Loucy (cell line): ENCODE data around the gene ACBD3.

Experiments used
- H2AFZ ChIP-seq: fragments of 200-600 bp; sonication (generic); 2 replicates; pipeline ENCODE4 v1.6.0; 2016; ENCODE audit warnings: antibody characterized with exemption, mild to moderate bottlenecking, low read length, moderate library complexity
- H3F3A ChIP-seq: fragments of 200-600 bp; 2 replicates; pipeline ENCODE4 v1.6.0; 2016; ENCODE audit warnings: antibody characterized with exemption, low read depth, mild to moderate bottlenecking
- H3K27me3 ChIP-seq: fragments of 200-600 bp; sonication (generic); 2 replicates; pipeline ENCODE4 v1.6.1; 2014; ENCODE audit warnings: low read length, mild to moderate bottlenecking; ENCODE audit not compliant: insufficient read depth, poor library complexity, severe bottlenecking
- H3K36me3 ChIP-seq: fragments of 200-600 bp; sonication (generic); 2 replicates; pipeline ENCODE4 v1.6.1; 2016; ENCODE audit warnings: low read length; ENCODE audit not compliant: insufficient read depth
- H3K4me1 ChIP-seq: fragments of 200-600 bp; sonication (generic); 2 replicates; pipeline ENCODE4 v1.5.1; 2014; ENCODE audit warnings: low read length, mild to moderate bottlenecking; ENCODE audit not compliant: insufficient read depth, poor library complexity, severe bottlenecking
- H3K4me2 ChIP-seq: fragments of 200-600 bp; sonication (generic); 2 replicates; pipeline ENCODE4 v1.6.0; 2014; ENCODE audit warnings: antibody characterized with exemption, low read length, low read depth, mild to moderate bottlenecking; ENCODE audit not compliant: poor library complexity, severe bottlenecking
- H3K4me3 ChIP-seq: fragments of 200-600 bp; sonication (generic); 2 replicates; pipeline ENCODE4 v1.5.1; 2014; ENCODE audit warnings: low read length, mild to moderate bottlenecking, mixed read lengths; ENCODE audit not compliant: poor library complexity, severe bottlenecking
- H3K79me2 ChIP-seq: fragments of 200-600 bp; sonication (generic); 2 replicates; pipeline ENCODE4 v1.6.1; 2014; ENCODE audit warnings: low read length; ENCODE audit not compliant: insufficient read depth
- H3K9ac ChIP-seq: fragments of 200-600 bp; sonication (generic); 2 replicates; pipeline ENCODE4 v1.6.0; 2014; ENCODE audit warnings: mild to moderate bottlenecking, low read depth, low read length, moderate library complexity; ENCODE audit not compliant: poor library complexity, severe bottlenecking
- H3K9me2 ChIP-seq: fragments of 200-600 bp; sonication (generic); replicated peaks from 2 replicates; pipeline ENCODE4 v1.6.1; 2016; ENCODE audit warnings: low read depth, low read length, mixed read lengths
- H3K9me3 ChIP-seq: fragments of 200-600 bp; sonication (generic); 2 replicates; pipeline ENCODE4 v1.6.1; 2014; ENCODE audit warnings: mild to moderate bottlenecking, antibody characterized with exemption, low read length, low read depth; ENCODE audit not compliant: insufficient read depth
- H4K20me1 ChIP-seq: fragments of 200-600 bp; sonication (generic); 2 replicates; pipeline ENCODE4 v1.6.0; 2014; ENCODE audit warnings: antibody characterized with exemption, low read length, mild to moderate bottlenecking; ENCODE audit not compliant: insufficient read depth, poor library complexity, severe bottlenecking
- EZH2phosphoT487 ChIP-seq: fragments of 200-600 bp; IDR thresholded peaks from 2 replicates; pipeline ENCODE4 v1.6.1; 2018; ENCODE audit warnings: antibody characterized with exemption, mild to moderate bottlenecking, moderate library complexity, borderline replicate concordance
- TF ChIP-seq, protein P1 (sequence below): fragments of 200-600 bp; sonication (generic); conservative IDR thresholded peaks from 2 replicates; pipeline ENCODE4 v1.5.1; 2014; ENCODE audit warnings: mild to moderate bottlenecking, antibody characterized with exemption, low read length

The ACBD3 gene

DNA sequence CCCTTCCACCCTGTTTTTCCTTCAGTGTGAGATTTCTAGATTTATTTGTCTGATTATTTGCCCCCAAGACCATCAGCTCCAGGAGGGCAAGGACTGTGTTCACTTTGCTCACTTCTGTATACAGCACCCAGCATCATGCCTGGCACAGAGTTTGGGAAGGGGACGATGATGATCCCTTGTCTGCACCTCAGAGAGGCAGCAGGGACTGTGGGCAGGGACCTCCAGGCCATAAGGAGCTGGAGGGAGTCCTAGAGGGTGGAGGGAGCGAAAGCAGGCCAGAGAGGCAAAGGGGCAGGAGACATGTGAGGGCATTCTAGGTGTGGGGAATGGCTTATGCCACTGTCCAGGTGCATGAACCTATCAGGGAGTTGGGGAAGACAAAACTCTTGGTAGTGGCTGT lies 91.3 kb downstream of the ACBD3 start:
- no peak overlapping the region for H3K4me3 ChIP-seq
- no peaks in the 10 kb centered on the region for H4K20me1 ChIP-seq
- H3K79me2 ChIP-seq = no peaks in the 10 kb centered on the region
- no peak for TF ChIP-seq EZH2phosphoT487
- TF ChIP-seq, protein P1, sequence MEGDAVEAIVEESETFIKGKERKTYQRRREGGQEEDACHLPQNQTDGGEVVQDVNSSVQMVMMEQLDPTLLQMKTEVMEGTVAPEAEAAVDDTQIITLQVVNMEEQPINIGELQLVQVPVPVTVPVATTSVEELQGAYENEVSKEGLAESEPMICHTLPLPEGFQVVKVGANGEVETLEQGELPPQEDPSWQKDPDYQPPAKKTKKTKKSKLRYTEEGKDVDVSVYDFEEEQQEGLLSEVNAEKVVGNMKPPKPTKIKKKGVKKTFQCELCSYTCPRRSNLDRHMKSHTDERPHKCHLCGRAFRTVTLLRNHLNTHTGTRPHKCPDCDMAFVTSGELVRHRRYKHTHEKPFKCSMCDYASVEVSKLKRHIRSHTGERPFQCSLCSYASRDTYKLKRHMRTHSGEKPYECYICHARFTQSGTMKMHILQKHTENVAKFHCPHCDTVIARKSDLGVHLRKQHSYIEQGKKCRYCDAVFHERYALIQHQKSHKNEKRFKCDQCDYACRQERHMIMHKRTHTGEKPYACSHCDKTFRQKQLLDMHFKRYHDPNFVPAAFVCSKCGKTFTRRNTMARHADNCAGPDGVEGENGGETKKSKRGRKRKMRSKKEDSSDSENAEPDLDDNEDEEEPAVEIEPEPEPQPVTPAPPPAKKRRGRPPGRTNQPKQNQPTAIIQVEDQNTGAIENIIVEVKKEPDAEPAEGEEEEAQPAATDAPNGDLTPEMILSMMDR = no peak
- H3K4me1 ChIP-seq = peaks cover 4% of the 10 kb centered on the region
- no peaks in the 10 kb centered on the region for H3K27me3 ChIP-seq
- no peak overlapping the region for H3K4me2 ChIP-seq
- H3K9me2 ChIP-seq = no peaks in the 10 kb centered on the region
- no peaks in the 10 kb centered on the region for H3K9me3 ChIP-seq
- H3K9ac ChIP-seq = no peak overlapping the region
- no peaks in the 10 kb centered on the region for H3K36me3 ChIP-seq
- H2AFZ ChIP-seq = no peak overlapping the region
- H3F3A ChIP-seq = no peaks in the 10 kb centered on the region
